ENCODE measurements around the gene CHN1.

The CHN1 gene

DNA sequence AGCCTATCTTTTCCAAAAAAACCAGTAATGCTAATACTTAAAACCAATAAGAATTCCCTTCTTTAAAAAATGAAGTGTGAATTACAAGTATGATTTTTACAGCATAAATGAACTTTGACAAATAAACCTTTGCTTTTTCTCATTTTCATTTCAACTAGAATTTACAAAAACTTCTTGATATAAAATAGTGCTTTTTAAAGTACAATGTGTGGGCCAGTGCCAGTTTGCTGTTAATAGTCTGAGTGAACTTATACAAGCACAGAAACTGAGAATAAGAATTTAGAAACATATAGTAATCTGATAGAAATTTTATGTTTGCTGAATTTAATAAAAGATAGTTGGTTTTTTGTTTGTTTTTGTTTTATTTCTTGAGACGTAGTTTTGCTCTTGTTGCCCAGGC, 197.2 kb downstream of the CHN1 start:
- Histone ChIP-seq H3K27ac (no peak overlapping the region), H3K4me3 (no peak overlapping the region)
- TF ChIP-seq CTCF (IDR thresholded peaks at IDR 0.05) = no peak
- DNase-seq (ENCODE audit: low spot score) = no peak

DNA sequence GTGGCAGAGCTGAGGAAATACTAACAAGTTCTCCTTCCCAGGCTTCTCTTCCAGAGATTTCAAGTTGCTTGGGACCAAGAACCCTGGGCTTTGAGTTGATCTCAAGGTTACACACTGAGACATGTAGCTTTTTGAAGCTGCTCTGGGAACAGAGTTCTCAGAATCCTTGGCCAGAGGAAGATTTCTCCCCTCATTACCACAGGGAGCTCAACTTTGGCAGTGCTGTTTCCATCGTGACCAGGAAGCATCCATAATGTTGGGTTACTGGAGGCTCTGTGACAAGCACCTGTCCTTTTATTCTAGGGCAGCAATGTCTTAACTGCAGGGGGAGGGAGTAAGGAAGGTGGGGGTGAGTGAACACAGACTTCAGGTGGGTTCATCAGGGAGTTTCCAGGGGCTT, 199.4 kb downstream of the CHN1 start:
- H3K4me3 ChIP-seq = no peak overlapping the region
- H3K27ac ChIP-seq = no peak overlapping the region
- no peak for TF ChIP-seq CTCF (IDR thresholded peaks at IDR 0.05)
- no peak for DNase-seq (ENCODE audit: low spot score)

- TF ChIP-seq CTCF (IDR thresholded peaks at IDR 0.05) = no peak
- no peak overlapping the region for H3K27ac ChIP-seq
- DNase-seq (ENCODE audit: low spot score) = no peak
These were observed 202.7 kb downstream of the CHN1 start for GRCh38 chr2:174802459-174802858.

GRCh38 chr2:174800436-174801205, 204.6 kb downstream of the CHN1 start:
- no peak overlapping the region for H3K4me3 ChIP-seq
- H3K27ac ChIP-seq = no peak overlapping the region
- no peak for DNase-seq (ENCODE audit: low spot score)
- no peak for TF ChIP-seq CTCF (IDR thresholded peaks at IDR 0.05)

More at GRCh38 chr2:174802459-174802858, 202.7 kb downstream of the CHN1 start:
- no peak overlapping the region for H3K4me3 ChIP-seq

- Histone ChIP-seq H3K27ac (no peak overlapping the region), H3K4me3 (no peak overlapping the region)
- no peak for DNase-seq (ENCODE audit: low spot score)
- no peak for TF ChIP-seq CTCF (IDR thresholded peaks at IDR 0.05)
These were observed 206.4 kb downstream of the CHN1 start for GRCh38 chr2:174798801-174799200.

GRCh38 chr2:174797781-174798276, 207.4 kb downstream of the CHN1 start:
- no peak for DNase-seq (ENCODE audit: low spot score)
- no peak overlapping the region for H3K4me3 ChIP-seq
- no peak for TF ChIP-seq CTCF (IDR thresholded peaks at IDR 0.05)
- H3K27ac ChIP-seq = no peak overlapping the region

- no peak overlapping the region for H3K4me3 ChIP-seq
- DNase-seq (ENCODE audit: low spot score) = no peak
- TF ChIP-seq CTCF (IDR thresholded peaks at IDR 0.05) = no peak
- H3K27ac ChIP-seq = no peak overlapping the region
These were observed 208.8 kb downstream of the CHN1 start for GRCh38 chr2:174796319-174796771.
